GM21717 (cell line): ENCODE data around the gene PFKFB2.
"Not testable (repeated sequence)": the region's sequence is repeated elsewhere in the genome, so short reads cannot be mapped to it uniquely, and the experiment has no call there.

Experiments used
- ATAC-seq: cut with Tn5 transposase; IDR thresholded peaks from one replicate; pipeline ENCODE4 v1.9.1; 2021; ENCODE audit warnings: mild to moderate bottlenecking, moderate library complexity; ENCODE audit not compliant: unreplicated experiment

PFKFB2 gene

DNA sequence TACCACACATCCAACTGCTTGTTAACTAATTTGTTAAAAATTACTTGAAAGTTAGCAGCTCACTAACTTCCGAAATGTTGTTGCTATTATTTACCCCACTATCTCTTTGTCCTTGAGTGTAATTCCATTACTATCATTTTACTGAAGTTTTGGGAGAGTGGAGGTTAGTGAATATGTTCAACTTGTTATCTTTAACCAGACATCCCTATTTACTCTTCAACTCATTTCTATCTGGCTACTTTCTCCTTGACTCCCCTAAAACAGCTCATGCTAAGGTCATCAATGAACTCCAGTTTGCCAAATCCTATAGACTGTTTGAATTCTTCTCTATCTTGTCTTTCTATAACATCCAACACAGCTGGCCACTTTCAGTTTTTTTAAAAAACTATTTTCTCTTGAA lies 16.2 kb upstream of the PFKFB2 start:
- no peak for ATAC-seq

DNA sequence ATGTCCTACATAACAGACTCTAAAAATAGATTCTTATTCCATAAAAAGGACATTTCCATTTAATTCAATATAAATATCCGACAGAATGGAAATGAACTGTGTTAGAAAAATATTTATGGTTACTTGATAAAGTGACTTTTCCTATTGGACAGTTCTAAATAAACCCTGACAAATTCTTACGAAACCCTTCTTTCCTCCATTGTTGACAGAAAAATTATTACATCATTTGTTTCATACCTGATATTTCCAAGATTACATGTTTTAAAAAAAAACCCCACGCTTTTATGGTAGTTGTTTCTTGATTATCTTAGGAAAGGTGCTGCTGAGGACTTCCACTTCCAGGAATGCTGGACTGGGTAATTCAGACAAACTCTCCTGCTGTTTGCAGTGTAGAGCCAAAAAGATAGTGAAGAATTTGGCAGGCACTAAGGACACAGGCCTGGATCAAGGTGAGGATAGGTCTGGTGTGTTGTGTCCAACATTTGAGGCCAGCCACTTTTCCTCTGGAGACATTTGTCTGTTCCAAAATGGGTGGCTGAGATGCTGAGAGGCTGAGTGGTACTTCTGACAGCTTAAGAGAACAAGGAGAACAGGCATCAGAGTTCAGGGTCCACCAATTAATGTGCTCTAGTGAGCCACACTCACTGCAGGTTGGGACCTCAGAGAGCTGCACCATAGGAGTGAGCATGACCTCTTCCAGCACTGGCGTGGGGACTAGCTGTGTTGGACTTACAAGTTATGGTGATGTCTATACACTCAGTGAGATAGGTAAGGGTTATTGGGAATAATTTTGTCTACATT lies 13.5 kb upstream of the PFKFB2 start:
- no peak for ATAC-seq

DNA sequence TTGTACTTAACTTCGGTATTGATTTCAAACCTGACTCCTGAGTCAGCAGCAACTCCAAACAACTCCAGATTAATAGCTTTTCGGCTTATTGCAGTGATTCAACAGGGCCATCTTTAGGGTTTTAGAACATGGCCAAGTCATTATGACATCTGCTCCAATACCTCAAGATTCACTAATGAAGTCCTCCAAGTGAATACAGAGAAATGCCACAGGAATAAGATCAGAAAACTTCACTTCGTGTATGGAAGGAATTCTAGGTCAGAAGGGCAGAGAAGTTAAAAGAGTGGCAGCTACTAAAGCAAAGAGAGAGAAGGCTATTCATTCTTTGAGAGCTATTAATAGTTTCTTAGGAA lies 12.9 kb upstream of the PFKFB2 start:
- no peak for ATAC-seq

DNA sequence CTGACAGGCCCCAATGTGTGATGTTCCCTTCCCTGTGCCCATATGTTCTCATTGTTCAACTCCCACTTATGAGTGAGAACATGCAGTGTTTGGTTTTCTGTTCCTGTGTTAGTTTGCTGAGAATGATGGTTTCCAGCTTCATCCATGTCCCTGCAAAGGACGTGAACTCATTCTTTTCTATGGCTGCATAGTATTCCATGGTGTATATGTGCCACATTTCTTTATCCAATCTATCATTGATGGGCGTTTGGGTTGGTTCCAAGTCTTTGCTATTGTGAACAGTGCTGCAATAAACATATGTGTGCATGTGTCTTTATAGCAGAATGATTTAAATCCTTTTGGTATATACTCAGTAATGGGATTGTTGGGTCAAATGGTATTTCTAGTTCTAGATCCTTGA lies 11.7 kb upstream of the PFKFB2 start:
- ATAC-seq = not testable (repeated sequence)

DNA sequence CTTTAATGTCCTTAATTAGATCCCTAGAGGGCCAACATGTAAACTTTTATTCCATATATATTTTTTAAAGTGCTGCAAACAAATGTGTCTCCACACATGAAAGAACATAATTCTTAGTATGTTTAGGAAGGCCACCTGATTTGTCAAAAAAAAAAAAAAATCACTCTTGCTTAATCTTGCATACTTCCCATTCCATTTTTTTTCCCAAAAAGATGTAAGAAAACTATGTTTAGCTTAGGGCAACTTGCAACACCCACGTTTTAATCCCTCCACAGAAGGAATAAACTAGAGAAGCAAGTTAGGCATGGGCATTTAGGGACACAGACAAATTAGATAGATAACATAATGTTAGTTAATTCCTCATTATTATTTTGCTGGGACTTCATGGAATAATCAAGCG lies 7.6 kb upstream of the PFKFB2 start:
- ATAC-seq = no peak

DNA sequence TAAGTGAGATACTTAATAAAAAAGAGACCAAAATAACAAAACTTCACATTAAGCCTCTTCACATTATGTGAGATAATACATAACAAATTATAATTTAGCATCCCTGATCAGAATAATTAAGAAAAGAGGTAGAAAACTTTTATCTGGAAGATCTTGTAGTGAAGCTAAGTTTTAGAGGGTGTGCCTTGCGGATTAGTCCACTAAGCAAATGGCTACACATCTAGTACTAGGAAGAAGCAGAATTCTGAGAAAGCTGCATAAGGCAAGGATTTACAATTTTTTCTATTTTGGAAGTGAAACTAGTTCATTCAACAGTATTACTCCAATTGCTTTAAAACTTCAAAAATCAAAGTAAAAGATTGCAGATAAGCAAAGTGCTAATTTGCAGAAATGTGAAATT lies 5.6 kb upstream of the PFKFB2 start:
- ATAC-seq = no peak

DNA sequence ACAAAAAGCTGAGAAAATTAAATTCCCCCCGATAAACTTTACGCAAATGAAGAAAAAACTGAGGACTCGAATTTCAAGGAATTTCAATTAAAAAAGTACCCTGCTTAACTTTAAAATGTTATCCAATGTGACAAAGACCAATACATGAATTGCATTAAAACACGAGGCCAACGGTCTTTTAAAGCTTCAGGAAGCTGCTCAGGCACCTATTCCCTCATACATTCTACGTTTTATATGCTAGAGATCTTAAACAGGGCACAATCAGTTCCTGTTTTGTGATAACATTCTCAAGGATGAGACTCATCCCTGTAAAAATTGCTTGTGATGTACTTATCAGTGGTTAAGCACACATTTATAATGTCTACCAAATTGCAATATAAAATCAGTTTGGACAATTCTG lies 5.0 kb upstream of the PFKFB2 start:
- ATAC-seq = no peak

DNA sequence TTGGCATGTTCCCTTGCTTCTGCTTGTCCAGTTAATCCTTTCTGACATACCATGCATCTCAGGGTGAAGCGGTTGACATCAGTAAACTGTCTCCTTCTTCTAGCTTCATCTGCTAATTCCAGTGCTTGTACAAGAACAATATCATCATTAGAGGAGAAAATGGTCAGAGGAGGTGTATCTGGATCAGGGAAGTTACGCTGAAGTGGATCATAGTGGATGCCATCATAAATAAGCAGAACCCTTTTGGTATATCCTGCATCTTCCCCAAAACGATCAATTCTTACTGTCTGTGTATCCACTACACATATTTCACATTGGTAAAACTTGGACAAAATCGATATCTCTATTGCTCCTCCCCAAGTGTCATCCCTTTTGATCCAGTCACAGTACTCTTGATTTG lies 4.0 kb upstream of the PFKFB2 start:
- ATAC-seq = no peak

DNA sequence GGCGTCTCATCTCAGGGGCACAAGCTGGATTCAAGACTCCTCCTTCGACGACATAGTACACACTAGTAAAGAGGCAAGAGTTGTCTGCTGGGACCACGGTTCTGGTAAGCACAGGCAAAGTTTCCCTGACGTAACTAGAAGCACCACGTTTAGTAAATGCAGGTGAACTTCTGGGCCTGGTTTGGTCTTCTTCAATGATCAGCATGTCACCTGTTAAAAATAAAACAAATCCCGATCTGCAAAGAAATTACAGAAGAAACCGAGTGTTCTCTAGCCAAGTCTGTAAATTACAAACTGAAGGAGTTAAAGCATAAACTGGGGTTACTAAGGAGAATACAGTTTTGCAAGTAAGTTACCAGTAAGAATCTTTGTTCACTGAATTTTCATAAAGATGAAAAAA lies 3.6 kb upstream of the PFKFB2 start:
- no peak for ATAC-seq

DNA sequence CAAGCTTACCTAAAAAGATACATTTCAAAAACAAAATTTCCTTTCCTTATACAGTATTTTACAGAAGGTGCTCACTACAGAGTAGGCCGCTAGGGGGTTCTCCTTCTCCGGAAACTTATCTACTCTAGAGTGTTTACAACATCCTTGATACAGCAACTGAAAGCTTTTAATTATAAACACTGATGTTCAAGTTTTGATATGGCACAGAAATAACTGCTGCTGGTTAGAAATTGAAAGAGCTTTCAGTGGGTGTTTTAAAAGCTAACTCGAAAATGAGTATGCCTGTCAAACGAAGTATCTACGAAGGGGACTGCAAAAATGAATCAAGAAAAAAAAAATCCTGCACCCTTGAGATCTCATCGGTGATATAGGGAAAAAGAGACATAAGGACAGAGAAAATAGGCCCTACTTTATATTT lies 3.1 kb upstream of the PFKFB2 start:
- ATAC-seq = no peak

DNA sequence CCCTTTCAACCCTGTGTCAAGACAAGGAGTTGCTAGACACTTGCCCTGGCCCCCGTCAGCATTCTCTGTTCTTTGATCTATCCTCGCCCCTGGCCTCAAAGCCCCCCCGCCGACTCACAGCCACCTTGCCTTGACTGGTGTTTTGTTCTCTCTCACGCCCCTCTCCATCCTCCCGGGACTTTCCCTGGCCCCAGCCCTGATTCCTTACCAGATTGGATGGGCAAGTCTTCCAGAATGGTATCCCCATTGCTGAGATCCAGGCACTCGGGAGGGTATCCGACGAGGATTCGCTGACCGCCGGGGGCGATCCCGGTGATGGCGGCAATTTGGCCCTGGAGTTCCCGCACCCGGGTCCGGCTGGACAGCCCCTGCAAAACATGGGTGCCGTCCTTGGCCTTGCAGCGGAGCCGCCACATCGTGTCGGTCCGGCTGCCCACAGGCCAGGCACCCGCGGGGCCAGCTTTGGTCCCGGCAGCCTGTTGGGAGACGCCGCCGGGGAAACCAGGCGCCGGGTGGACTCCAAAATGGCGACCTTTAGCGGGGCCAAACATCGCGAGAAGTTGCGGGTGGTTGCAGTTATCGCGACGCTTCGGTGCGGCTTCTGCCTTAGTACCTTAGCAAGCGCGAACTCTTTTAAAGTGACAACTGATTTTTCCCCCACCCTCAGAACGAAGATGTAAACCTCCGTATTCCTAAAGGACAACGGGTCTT lies 2.4 kb upstream of the PFKFB2 start:
- ATAC-seq = peak; percentile 51

DNA sequence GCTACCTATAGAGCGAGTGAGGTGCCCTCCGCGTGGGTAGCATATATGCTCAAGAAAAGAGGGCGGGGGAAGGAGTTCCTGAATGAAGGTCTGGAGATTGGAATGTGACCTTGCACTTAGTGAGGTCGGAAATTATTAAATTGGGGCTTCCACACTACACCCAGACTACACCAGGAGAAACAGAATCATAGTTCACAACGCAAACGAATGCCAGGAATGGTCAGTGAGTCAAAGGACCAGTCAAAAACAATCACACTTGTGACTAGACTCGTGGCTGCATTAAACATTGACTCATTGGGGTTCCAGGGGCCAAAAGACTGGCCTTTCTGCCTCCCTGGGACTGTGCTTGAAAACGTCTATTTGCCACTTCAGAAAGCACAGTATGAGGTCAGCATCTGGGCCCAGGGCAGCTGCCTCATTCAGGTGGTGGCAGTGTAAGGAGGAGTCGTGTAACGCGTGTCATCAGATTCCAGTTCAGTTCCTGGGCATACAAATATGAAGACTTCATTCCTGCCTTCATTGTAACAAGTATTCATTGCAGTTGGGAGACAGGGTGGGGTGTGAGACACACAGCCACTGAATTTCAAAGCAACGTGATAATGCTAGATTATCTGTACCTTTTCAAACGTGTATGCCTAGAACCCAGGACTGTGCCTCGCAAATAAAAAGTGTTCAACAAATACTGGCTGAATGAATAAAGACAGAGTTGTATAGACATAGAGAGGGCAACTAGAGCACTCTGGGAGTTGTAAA lies 1.7 kb upstream of the PFKFB2 start, which contains the start of gene YOD1:
Gene YOD1, minus strand, starts transcription at position 18 of the 753 bp plus-strand sequence. CDS start 178 bp downstream, outside the sequence.
- ATAC-seq = no peak

DNA sequence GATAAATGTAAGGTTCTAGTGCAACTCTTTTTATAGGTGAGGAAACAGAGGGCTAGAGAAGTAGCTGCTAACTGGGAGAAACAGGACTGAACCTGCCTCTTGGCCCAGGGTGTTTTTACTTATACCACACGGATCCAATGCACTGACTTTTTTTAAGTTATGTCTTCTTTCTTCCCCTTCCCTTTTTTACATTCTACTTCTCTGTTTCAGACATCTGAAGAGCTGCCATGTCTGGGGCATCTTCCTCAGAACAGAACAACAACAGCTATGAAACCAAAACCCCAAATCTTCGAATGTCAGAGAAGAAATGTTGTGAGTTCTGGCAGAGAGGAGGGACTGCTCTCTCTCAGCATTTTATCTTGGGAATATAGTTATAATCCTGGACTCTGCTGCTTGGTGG lies 1.4 kb downstream of the PFKFB2 start:
- ATAC-seq = no peak

DNA sequence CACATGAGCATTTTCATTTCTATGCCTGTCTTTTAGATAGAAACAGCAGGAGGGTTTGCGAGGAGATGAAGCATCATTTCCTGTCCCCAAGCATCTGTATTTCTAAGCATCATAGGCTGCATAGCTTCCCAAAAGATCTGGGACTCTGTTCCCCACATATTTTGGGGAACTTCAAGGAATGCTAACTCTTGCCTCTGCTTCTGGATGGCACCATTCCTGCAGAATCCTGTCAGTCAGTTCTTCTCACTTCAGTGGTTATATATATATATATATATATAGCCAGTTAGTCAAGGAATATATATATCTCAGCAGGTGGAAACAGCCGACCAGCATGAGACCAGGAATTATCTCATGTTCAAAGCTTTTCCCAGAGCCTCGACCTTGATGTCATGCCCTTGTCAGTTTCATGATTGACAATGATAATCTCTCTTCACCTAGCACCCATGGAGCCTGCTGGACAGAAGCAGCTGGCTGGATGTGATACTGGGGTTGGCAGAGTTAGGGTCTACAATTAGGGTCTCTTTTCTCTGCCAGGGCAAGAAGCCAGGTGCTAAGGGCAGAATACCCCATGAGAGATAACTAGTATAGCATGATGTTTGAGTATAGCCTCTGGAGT lies 2.4 kb downstream of the PFKFB2 start:
- no peak for ATAC-seq

DNA sequence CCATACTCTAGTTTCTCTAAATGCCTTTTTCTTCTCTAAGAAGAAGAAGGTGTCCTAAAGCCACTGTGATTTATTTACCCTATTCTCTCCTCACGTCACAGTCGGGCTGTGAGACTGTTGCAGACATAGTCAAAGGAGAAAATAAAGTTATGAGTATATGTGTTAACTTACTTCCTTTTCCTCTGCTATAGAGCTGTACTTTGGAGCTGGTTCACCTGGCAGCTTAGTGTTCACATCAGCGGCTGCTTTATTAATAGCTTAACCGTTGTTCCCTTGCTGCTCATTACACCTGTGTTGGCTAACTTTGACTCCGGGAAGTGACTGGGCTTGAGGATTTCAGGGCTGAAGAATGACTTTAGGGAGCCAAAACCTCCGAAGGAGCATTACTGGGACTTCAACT lies 3.6 kb downstream of the PFKFB2 start:
- ATAC-seq = no peak

DNA sequence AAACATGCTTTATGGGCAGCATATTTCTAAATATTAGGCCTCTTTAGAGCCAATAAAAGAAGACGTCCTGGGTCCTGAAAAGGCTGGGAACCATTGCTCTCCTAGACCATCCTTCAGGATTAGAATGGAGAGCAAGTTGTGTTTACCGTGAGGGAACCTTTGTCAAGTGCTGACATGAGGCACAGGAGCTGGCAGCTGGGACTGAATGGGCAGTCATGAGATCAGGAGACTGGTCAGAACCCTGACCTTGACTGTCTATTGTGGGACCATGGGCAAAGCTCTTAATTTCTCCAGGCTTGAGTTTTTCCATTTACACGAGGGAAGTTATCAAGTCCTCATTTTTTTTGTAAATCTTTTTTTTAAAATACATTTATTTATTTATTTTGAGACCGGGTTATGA lies 5.2 kb downstream of the PFKFB2 start:
- ATAC-seq = no peak

DNA sequence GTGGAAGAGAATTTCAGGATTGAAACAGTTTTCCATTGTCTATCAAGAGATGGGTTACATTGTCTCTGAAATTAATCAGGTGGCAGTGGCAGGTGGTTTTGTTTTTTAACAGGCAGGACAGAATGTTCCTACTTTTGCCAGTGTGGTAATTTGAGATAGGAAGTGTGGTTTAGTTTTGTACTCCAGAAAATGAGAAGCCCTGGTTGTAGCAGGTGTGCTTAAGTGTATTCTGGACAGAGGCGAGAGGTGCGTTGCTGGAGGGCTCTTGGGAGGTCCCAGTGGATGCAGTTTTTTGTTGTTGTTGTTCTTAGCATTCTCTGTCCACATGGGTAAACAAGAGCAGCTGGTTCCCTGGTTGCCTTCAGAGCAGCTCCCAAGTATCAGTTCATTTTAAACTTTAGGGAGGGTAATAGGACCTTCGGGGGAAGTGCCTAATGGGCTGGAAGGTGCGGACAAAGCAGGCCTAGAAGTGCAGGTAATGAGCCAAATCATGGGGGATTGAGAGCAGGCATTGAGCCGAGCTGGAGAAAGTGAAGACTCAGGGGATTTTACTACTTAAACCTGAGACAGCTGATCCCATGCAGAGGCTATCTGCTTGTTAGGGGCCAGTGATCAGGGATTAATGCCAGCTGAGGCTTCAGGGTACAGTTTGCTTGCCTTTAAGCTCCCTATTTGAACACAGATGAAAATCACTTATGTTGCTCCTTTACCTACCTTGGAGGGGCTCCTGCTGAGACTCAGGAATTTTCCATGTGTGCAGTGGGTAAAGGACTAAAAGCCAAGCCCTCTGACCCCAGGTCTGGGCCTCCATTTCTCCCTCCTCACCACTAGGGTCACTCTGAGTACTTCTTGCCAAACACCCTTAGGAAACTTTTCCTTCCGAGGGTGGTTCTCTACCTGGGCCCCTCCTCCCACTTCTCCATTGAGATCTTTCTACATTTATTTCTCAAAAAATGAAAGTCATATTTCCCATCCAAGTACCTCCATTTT lies 6.1 kb downstream of the PFKFB2 start:
- no peak for ATAC-seq

DNA sequence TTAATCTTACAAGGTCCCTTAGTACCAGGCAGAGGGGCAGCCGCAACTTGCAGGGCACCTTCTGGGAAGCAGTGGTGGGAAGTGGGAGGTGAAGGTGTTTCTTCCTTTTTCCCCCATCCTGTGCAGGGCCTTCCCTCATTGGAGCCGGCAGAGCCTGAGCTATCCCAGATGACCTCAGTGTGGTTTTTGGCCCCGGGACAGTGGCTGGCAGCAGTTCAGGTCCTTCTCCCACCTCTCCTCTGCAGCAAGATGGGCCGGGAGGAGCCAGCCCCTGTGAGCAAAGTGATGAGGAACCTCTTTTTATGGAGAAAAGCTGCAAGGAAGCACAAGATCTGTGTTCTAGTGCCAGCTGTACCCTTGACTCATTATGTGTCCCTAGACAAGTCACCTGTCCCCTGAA lies 6.8 kb downstream of the PFKFB2 start:
- no peak for ATAC-seq

DNA sequence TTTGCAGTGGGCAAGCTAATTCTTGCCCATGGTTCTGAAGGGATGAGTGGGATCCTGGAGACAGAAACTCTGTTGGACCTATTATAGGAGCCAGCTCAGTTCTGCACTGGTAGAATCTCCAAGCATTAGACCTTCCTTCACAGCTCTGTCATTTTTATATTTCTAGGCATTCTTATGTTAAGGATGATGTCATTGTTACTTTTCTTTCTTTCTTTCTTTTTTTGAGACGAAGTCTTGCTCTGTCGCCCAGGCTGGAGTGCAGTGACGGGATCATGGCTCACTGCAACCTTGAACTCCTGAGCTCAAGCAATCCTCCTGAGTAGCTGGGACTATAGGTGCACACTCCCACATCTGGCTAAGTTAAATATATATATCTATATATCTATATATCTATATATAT lies 7.5 kb downstream of the PFKFB2 start:
- no peak for ATAC-seq

DNA sequence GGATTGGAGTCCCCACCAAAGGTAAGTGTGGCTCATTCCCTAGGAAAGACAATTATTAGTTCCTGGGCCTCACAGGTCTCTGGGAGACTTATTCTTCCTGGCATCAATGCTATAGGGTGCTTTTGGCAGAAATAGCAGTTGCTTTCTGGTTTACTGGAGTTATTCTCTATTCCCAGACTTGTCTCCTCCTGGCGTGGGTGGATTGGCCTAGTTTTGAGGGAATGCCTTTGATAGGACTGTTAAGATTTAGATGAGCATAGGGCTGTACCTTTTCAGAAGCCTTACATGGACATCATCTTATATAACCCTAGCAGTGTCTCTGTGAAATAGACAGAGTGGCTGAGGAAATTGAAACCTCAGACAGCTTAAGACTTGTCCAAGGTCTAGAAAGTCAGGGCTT lies 9.0 kb downstream of the PFKFB2 start:
- ATAC-seq = no peak
